Measurements from ENCODE around the gene CAMTA2.

- TF ChIP-seq CTCF (IDR thresholded peaks at IDR 0.05; ENCODE audit: insufficient read depth, low read depth, low read length) (no peak), EZH2 (IDR thresholded peaks at IDR 0.05; ENCODE audit: insufficient read depth, low read length) (no peak)
Measured at GRCh38 chr17:4978726-4979125, 8.7 kb downstream of the CAMTA2 start.
